Tongue (tissue), 3 donors: ENCODE results near the gene GPR35. TPM values are rescaled to one million over a fixed set of nuclear protein-coding genes. Genes with fewer than 3 reads are reported as not detected.
"Not testable (repeated sequence)": the region's sequence is repeated elsewhere in the genome, so short reads cannot be mapped to it uniquely, and the experiment has no call there.

Experiments used
- DNase-seq: peaks from one replicate; pipeline ENCODE4 v3.0.0-alpha.2; 2015
- small RNA-seq: library from RNA; depleted of rRNA; stranded (forward); fragments of <200 nt; gene quantifications from one replicate; pipeline ENCODE3, GENCODE V24; 2014; ENCODE audit warnings: low replicate concordance
- total RNA-seq: library from RNA; depleted of rRNA; stranded (reverse); fragments of >200 nt; gene quantifications from one replicate; pipeline ENCODE4 v1.2.3, GENCODE V29; 2014

GPR35 gene
- total RNA-seq, 1 donor from 2014 or later, result 1.1 TPM

GRCh38 chr2:240662681-240663080 is 37.4 kb downstream of the GPR35 start:
- no peak for DNase-seq

GRCh38 chr2:240663546-240664190 is 38.4 kb downstream of the GPR35 start:
- DNase-seq, result no peak

GRCh38 chr2:240664622-240665021 is 39.3 kb downstream of the GPR35 start:
- no peak for DNase-seq

- no peak for DNase-seq
These were observed 45.1 kb downstream of the GPR35 start for GRCh38 chr2:240670402-240670801.

- no peak for DNase-seq
These were observed 45.7 kb downstream of the GPR35 start for GRCh38 chr2:240670950-240671349.

GRCh38 chr2:240672076-240672700 is 46.9 kb downstream of the GPR35 start:
- no peak for DNase-seq

GRCh38 chr2:240672701-240673190 is 47.5 kb downstream of the GPR35 start:
- no peak for DNase-seq

GRCh38 chr2:240674461-240675184 is 49.3 kb downstream of the GPR35 start:
- peak; percentile 3 for DNase-seq

- DNase-seq, result not testable (repeated sequence)
These were observed 50.1 kb downstream of the GPR35 start for GRCh38 chr2:240675345-240675744.

- not testable (repeated sequence) for DNase-seq
These were observed 52.8 kb downstream of the GPR35 start for GRCh38 chr2:240678043-240678442.

- DNase-seq, result not testable (repeated sequence)
These were observed 53.6 kb downstream of the GPR35 start for GRCh38 chr2:240678909-240679308.

- DNase-seq, result not testable (repeated sequence)
These were observed 54.9 kb downstream of the GPR35 start for GRCh38 chr2:240680185-240680584.

Small RNAs within 50 kb of the gene (small RNA-seq; reads per million reads assigned to genes)
- gene AC011298.3, result not detected

Other genes with a start within 250 kb of the GPR35 start
- 133 TPM for gene GPC1, start 189.8 kb upstream of the GPR35 start, total RNA-seq
- gene ANKMY1, start 67.5 kb upstream of the GPR35 start, total RNA-seq, result 6.6 TPM
- 5.7 TPM for gene DUSP28, start 65.1 kb upstream of the GPR35 start, total RNA-seq
- 37.4 TPM for gene RNPEPL1, start 57.0 kb upstream of the GPR35 start, total RNA-seq
- 24.3 TPM for gene CAPN10, start 38.7 kb upstream of the GPR35 start, total RNA-seq
- not detected for gene AQP12B, start 57.4 kb downstream of the GPR35 start, total RNA-seq
- not detected for gene AQP12A, start 66.4 kb downstream of the GPR35 start, total RNA-seq
- gene KIF1A, start 194.7 kb downstream of the GPR35 start, total RNA-seq, result 8.9 TPM
- gene AGXT, start 243.3 kb downstream of the GPR35 start, total RNA-seq, result not detected